Measurements from ENCODE around the gene SUPT4H1.

SUPT4H1 gene

DNA sequence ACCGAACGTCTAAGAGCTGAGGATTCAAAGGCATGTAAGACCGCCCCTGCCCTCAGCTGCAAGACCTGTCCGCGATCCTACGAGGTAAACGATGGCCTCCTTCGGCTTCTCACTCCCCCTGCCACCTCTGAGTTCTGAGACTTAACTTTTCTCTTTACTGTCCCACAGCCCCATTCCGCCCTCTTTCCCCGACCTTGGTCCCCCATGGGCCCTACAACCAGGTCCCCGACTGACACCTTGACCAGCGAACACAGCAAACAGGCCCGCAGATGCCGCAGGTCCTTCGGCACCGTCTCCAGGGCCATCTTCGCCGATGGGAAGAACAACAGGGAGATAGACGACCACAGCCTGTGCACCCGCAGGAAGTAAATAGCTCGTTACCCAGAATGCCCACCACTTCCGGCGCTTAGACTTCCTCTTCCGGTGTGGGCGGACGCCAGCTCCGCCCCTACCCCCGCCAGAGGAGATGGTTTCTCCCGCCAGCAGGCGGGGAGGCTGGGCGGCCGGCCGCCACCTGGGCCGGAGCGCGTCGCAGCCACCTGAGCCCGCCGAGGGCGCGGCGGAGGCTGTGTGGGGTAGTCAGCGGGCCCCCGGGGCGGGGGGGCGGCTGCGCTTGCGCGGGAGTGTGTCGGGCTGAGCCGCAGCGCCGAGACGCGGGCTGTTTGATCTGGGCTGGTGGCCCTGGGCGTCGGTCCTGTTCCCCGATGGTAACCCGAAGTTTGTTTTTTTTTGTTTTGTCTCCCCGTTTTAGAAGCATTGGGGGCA is at the start of gene SUPT4H1:
TSS of gene SUPT4H1 (minus strand) at position 371 of the 765 bp plus-strand sequence. CDS start at position 305, 66 bp downstream.
- TF ChIP-seq, protein P1, sequence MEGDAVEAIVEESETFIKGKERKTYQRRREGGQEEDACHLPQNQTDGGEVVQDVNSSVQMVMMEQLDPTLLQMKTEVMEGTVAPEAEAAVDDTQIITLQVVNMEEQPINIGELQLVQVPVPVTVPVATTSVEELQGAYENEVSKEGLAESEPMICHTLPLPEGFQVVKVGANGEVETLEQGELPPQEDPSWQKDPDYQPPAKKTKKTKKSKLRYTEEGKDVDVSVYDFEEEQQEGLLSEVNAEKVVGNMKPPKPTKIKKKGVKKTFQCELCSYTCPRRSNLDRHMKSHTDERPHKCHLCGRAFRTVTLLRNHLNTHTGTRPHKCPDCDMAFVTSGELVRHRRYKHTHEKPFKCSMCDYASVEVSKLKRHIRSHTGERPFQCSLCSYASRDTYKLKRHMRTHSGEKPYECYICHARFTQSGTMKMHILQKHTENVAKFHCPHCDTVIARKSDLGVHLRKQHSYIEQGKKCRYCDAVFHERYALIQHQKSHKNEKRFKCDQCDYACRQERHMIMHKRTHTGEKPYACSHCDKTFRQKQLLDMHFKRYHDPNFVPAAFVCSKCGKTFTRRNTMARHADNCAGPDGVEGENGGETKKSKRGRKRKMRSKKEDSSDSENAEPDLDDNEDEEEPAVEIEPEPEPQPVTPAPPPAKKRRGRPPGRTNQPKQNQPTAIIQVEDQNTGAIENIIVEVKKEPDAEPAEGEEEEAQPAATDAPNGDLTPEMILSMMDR (conservative IDR thresholded peaks at IDR 0.05): no peak
- peak within 1 kb of the TSS; percentile 92 for H3K27ac ChIP-seq

DNA sequence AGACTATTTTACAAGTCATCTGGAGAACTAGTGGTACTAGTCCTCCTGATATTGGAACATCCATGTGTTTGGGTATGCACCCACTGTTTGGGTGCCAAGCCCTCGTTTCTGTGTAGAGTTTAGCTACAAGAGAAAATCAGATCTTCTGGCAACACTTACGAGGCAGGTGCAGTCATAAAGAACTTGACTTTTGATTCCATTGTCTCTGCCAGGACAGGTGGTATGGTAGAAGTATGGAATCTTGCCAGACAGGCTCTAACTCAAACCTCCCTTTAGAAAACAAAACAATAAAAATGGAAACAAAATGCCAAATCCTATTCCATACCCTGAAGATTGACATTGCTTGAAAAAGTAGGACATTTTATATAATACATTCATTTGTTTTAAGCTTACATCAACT is 49.3 kb upstream of the SUPT4H1 start:
- peak overlapping the region; percentile 64 for H3K27ac ChIP-seq
- TF ChIP-seq, protein P1 (conservative IDR thresholded peaks at IDR 0.05): no peak

DNA sequence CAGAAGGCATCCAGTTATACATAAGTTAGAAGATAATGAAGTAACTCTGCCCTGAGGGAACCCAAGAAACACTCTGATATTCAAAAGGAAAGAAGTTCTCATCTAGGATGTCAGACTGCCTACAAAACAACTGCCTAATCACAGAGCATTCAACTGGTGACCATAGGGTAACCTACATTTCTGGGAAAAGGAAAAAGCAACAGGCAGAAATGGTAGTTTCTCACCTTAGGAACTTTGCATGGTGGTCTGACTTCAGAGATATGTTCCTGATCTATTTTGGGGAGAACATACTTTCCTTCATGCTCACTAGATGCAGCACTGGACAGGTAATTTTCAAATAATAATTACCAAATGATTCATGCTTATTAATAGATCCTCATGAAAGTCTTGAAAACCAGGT is 48.8 kb upstream of the SUPT4H1 start:
- peak overlapping the region; percentile 64 for H3K27ac ChIP-seq

DNA sequence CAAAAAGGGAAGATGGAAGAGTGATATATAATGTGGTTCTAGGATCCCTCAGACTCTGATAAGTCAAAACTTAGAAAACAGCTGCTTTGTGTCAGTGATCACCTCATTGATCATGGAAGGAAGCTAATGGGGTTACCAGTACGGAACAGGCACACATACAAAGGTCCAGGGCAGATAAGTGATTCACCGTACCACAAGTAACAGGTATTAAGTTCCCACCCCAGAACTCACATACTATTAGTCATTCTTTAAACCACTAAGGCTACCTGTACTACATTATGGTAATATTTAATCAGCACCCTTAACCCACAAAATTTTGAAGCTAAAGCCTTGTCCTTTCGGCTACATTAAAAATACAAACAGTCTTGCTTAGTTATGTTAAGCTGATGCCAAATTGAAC is 48.0 kb upstream of the SUPT4H1 start:
- TF ChIP-seq, protein P1 (conservative IDR thresholded peaks at IDR 0.05): no peak
- peak overlapping the region; percentile 64 for H3K27ac ChIP-seq

More for the DNA sequence above, 48.8 kb upstream of the SUPT4H1 start:
- TF ChIP-seq, protein P1 (conservative IDR thresholded peaks at IDR 0.05): no peak

DNA sequence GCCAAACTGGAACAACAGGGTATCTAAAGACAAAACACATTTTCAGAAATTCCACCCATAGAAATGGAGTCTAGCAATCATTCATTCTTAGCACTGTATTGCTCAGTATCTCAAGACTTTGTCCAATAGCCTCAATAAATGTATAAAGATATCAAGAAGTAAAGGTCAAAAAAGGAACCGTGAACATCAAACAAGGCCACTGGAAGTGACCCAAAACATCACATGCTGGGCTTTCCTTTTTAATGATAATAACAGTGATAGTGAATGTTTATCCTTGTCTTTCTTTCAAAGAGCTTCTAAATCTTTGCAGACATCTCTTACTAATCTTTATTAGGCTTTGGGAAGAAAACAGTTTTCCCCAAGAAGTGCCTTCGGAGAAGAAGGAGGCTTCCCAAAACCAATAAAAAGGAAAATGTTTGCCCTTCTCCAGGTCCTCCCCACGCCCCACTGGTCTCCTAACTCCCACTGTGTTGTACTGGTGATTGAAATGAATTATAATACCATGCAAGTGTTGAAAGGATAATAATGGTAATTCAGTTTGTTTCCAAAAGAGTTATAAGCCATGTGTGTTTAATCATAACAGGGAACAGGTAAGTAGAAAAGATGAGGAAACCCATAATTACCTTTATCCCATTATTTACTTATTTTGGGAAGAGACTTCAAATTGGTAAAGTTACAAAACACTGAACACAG is 46.7 kb upstream of the SUPT4H1 start:
- H3K27ac ChIP-seq: peak overlapping the region; percentile 64
- TF ChIP-seq, protein P1 (conservative IDR thresholded peaks at IDR 0.05): no peak

DNA sequence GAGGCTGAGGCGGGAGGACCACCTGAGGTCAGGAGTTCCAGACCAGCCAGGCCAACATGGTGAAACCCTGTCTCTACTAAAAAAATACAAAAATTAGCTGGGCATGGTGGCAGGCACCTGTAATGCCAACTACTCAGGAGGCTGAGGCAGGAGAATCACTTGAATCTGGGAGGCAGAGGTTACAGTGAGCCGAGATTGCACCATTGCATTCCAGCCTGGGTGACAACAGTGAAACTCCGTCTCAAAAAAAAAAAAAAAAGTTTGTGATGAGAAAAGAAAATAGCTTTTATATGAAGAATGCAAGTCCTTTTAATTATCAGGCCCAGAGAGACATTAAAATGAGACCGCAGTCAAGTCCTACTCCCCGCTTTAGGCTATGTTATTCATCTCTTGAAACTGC is 45.4 kb upstream of the SUPT4H1 start:
- H3K27ac ChIP-seq: peak overlapping the region; percentile 64

DNA sequence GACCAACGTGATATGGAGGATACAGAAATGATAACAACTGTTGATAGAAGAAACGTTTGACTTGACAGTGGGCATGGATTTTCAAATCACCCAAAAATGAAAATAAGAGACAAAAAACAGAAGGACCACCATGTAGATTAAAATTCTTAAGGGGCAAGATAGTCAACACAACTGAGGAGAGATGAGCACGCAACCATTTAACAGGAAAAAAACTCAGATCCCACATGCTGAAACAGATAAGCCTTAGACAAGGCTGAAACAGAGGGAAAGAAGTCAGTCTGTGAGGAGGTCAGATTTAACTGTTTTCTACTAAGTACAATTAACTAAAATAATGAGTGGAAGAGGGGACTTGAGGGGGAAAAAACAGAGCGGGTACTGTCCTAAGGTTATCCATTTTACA is 44.2 kb upstream of the SUPT4H1 start:
- no peak overlapping the region for H3K27ac ChIP-seq
- TF ChIP-seq, protein P1 (conservative IDR thresholded peaks at IDR 0.05): no peak

Data from VCaP (cell line).